Colon (tissue), 2 donors: ENCODE data around the gene ACSBG1.

Experiments used
- FAIRE-seq: peaks from 2 replicates; lab custom pipeline; 2012; peaks lifted over from hg19 to GRCh38; lab: Jason Lieb, UNC
- donor health status: control.
- donor health status: control.

ACSBG1 gene

GRCh38 chr15:78129077-78129750 lies 105.2 kb downstream of the ACSBG1 start:
- no peak for FAIRE-seq

GRCh38 chr15:78127882-78128281 lies 106.5 kb downstream of the ACSBG1 start:
- FAIRE-seq, result no peak

GRCh38 chr15:78125267-78125666 lies 109.1 kb downstream of the ACSBG1 start:
- no peak for FAIRE-seq

GRCh38 chr15:78120523-78120922 lies 113.8 kb downstream of the ACSBG1 start:
- no peak for FAIRE-seq
